ENCODE results near the gene CNTD1. TPM values are rescaled to one million over a fixed set of nuclear protein-coding genes. Genes with fewer than 3 reads are reported as not detected.

Gene CNTD1
- total and polyA plus RNA-seq, 4 donors = 0.61 to 1.6 (median 0.78) TPM

GRCh38 chr17:42830971-42831370 is 32.3 kb downstream of the CNTD1 start:
- Histone ChIP-seq H3K9me3 (ENCODE audit: control insufficient read depth in 4 of 4, insufficient read depth in 3 of 4, low read length in 3 of 4) (no peaks in the 10 kb centered on the region), H3K4me1 (ENCODE audit: control insufficient read depth in 5 of 5, insufficient read depth in 5 of 5, low read length in 5 of 5) (peaks cover 0 to 18% (median 3%) of the 10 kb centered on the region in 5 donors), H3K4me3 (no peak overlapping the region), H3K36me3 (ENCODE audit: control insufficient read depth in 4 of 4, insufficient read depth in 4 of 4, low read length in 4 of 4) (peaks cover 0 to 7% (median 5%) of the 10 kb centered on the region in 4 donors), H3K27ac (ENCODE audit: low read depth in 1 of 2, low read length in 1 of 2) (no peak overlapping the region), H3K27me3 (ENCODE audit: control insufficient read depth in 3 of 3, insufficient read depth in 3 of 3, low read length in 2 of 3) (no peaks in the 10 kb centered on the region), H3K9ac (ENCODE audit: insufficient read depth in 1 of 2, low read length in 2 of 2) (no peak overlapping the region)
- TF ChIP-seq CTCF (IDR thresholded peaks at IDR 0.05; ENCODE audit: control extremely low read depth, extremely low read depth) = no peak
- ATAC-seq (ENCODE audit: insufficient read depth, low FRiP score) = no peak
- no peak for DNase-seq

- Histone ChIP-seq H3K4me1 (ENCODE audit: control insufficient read depth in 5 of 5, insufficient read depth in 5 of 5, low read length in 5 of 5) (peaks cover 0 to 18% (median 3%) of the 10 kb centered on the region in 5 donors), H3K36me3 (ENCODE audit: control insufficient read depth in 4 of 4, insufficient read depth in 4 of 4, low read length in 4 of 4) (peaks cover 2 to 12% (median 5%) of the 10 kb centered on the region in 4 donors), H3K27ac (ENCODE audit: low read depth in 1 of 2, low read length in 1 of 2) (peak overlapping the region; percentile 90 to 93), H3K9me3 (ENCODE audit: control insufficient read depth in 4 of 4, insufficient read depth in 3 of 4, low read length in 3 of 4) (no peaks in the 10 kb centered on the region), H3K9ac (ENCODE audit: insufficient read depth in 1 of 2, low read length in 2 of 2) (peak overlapping the region; percentile 97), H3K4me3 (peak overlapping the region; percentile 88), H3K27me3 (ENCODE audit: control insufficient read depth in 3 of 3, insufficient read depth in 3 of 3, low read length in 2 of 3) (no peaks in the 10 kb centered on the region)
- WGBS, 2 donors = 54% methylated on average over 9 of the region's 9 CpGs
- DNase-seq (no peak), ATAC-seq (ENCODE audit: insufficient read depth, low FRiP score) (no peak)
- no peak for TF ChIP-seq CTCF (IDR thresholded peaks at IDR 0.05; ENCODE audit: control extremely low read depth, extremely low read depth)
Observed at GRCh38 chr17:42832213-42832933, 33.7 kb downstream of the CNTD1 start.

- DNase-seq = peak; percentile 92 to 94 (median 93)
- 0% methylated on average over 71 of the region's 71 CpGs for WGBS, 2 donors
Observed at GRCh38 chr17:42832934-42833766, 34.5 kb downstream of the CNTD1 start, which contains the start of gene PSME3. Gene PSME3, plus strand, starts transcription at chr17:42833397. Its CDS starts 235 bp downstream, at chr17:42833632.

More at GRCh38 chr17:42832934-42833766, 34.5 kb downstream of the CNTD1 start, which contains the start of gene PSME3:
- H3K36me3 ChIP-seq (ENCODE audit: control insufficient read depth in 4 of 4, insufficient read depth in 4 of 4, low read length in 4 of 4) = peaks cover 6 to 20% (median 11%) of the 10 kb centered on the region in 4 donors
- H3K27ac ChIP-seq (ENCODE audit: low read depth in 1 of 2, low read length in 1 of 2) = peak within 1 kb of the TSS; percentile 90 to 93
- peak; percentile 90 for ATAC-seq (ENCODE audit: insufficient read depth, low FRiP score)
- no peaks in the 10 kb centered on the region for H3K9me3 ChIP-seq (ENCODE audit: control insufficient read depth in 4 of 4, insufficient read depth in 3 of 4, low read length in 3 of 4)
- peak within 1 kb of the TSS; percentile 97 for H3K9ac ChIP-seq (ENCODE audit: insufficient read depth in 1 of 2, low read length in 2 of 2)
- H3K4me3 ChIP-seq = peak within 1 kb of the TSS; percentile 88
- no peaks in the 10 kb centered on the region for H3K27me3 ChIP-seq (ENCODE audit: control insufficient read depth in 3 of 3, insufficient read depth in 3 of 3, low read length in 2 of 3)
- TF ChIP-seq CTCF (IDR thresholded peaks at IDR 0.05; ENCODE audit: control extremely low read depth, extremely low read depth) = no peak
- peaks cover 0 to 18% (median 3%) of the 10 kb centered on the region in 5 donors for H3K4me1 ChIP-seq (ENCODE audit: control insufficient read depth in 5 of 5, insufficient read depth in 5 of 5, low read length in 5 of 5)
